ENCODE data around the gene BABAM1.

GRCh38 chr19:17281391-17282304 is 14.4 kb downstream of the BABAM1 start, which contains the start of gene ANKLE1:
- TF ChIP-seq CTCF (IDR thresholded peaks at IDR 0.05; ENCODE audit: low read depth, low read length, poor library complexity, severe bottlenecking), result no peak
- TF ChIP-seq EZH2phosphoT487 (IDR thresholded peaks at IDR 0.05; ENCODE audit: borderline replicate concordance, low read length), result no peak

Data from DOHH2 (cell line).